Tibial artery (tissue), 4 donors: ENCODE measurements around the gene TMEM182.

Source experiments
- DNase-seq, 2 donors: peaks; one replicate each; pipeline ENCODE4 v3.0.0-alpha.2; 2019
- H3K27ac ChIP-seq, 2 donors: fragments of 200-600 bp; sonication (generic) in 1 of 2; 1 replicate in 1 of 2; 2 replicates in 1 of 2; pipeline ENCODE4 v1.5.1; 2018 to 2019; ENCODE audit warnings: mild to moderate bottlenecking in 1 of 2
- H3K27me3 ChIP-seq, 2 donors: fragments of 200-600 bp; sonication (generic) in 1 of 2; one replicate each; pipeline versions ENCODE4 v1.5.1 to v1.6.0; 2016 to 2019
- H3K36me3 ChIP-seq, 3 donors: fragments of 200-600 bp; sonication (generic) in 2 of 3; one replicate each; pipeline ENCODE4 v1.5.1; 2016 to 2019; ENCODE audit warnings: mild to moderate bottlenecking in 2 of 3
- H3K4me1 ChIP-seq, 4 donors: fragments of 200-600 bp; sonication (generic) in 2 of 4; 1 replicate in 3 of 4; 2 replicates in 1 of 4; pipeline ENCODE4 v1.5.1; 2016 to 2019
- H3K4me3 ChIP-seq, 2 donors: fragments of 200-600 bp; sonication (generic) in 1 of 2; 1 replicate in 1 of 2; 2 replicates in 1 of 2; pipeline ENCODE4 v1.5.1; 2018 to 2019; ENCODE audit warnings: mild to moderate bottlenecking in 2 of 2
- H3K9me3 ChIP-seq, 3 donors: fragments of 200-600 bp; sonication (generic) in 1 of 3; one replicate each; pipeline ENCODE4 v1.5.1; 2016 to 2019
- intact Hi-C: fragments of 100-400 bp; cut with DNase I; formaldehyde crosslinking; loops from one replicate; pipeline ENCODE4 v1.15.0; 2023; ENCODE audit warnings: low total_unique reads
- TF ChIP-seq, protein P1 (sequence below), 2 experiments: fragments of 200-600 bp in 1 of 2; fragments of 450-650 bp in 1 of 2; IDR thresholded peaks; one replicate each; pipeline ENCODE4 v1.5.1; 2017 to 2019; ENCODE audit warnings: antibody characterized with exemption in 2 of 2, mild to moderate bottlenecking in 1 of 2, moderate library complexity in 1 of 2

TMEM182 gene

DNA sequence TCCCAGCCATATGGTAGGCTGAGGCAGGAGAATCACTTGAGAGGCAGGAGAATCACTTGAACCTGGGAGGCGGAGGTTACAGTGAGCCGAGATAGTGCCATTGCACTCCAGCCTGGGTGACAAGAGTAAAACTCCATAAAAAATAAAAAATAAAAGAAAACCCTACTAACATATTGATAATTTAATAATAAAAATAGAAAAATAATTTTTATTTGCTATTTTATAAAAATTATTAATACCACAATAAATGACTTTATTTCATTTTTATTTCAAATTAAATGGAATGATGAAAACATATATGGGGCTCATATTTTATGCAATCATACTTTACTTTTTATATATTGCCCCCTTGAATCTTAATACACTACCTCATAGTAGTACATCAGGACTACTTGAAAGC lies 20.4 kb downstream of the TMEM182 start:
- Histone ChIP-seq H3K4me1 (no peaks in the 10 kb centered on the region), H3K27me3 (no peaks in the 10 kb centered on the region), H3K4me3 (no peak overlapping the region), H3K27ac (no peak overlapping the region), H3K9me3 (no peaks in the 10 kb centered on the region), H3K36me3 (no peaks in the 10 kb centered on the region)
- no peak for DNase-seq
- intact Hi-C loops, result no loop called here
- TF ChIP-seq, protein P1, sequence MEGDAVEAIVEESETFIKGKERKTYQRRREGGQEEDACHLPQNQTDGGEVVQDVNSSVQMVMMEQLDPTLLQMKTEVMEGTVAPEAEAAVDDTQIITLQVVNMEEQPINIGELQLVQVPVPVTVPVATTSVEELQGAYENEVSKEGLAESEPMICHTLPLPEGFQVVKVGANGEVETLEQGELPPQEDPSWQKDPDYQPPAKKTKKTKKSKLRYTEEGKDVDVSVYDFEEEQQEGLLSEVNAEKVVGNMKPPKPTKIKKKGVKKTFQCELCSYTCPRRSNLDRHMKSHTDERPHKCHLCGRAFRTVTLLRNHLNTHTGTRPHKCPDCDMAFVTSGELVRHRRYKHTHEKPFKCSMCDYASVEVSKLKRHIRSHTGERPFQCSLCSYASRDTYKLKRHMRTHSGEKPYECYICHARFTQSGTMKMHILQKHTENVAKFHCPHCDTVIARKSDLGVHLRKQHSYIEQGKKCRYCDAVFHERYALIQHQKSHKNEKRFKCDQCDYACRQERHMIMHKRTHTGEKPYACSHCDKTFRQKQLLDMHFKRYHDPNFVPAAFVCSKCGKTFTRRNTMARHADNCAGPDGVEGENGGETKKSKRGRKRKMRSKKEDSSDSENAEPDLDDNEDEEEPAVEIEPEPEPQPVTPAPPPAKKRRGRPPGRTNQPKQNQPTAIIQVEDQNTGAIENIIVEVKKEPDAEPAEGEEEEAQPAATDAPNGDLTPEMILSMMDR (IDR thresholded peaks at IDR 0.05), result no peak

DNA sequence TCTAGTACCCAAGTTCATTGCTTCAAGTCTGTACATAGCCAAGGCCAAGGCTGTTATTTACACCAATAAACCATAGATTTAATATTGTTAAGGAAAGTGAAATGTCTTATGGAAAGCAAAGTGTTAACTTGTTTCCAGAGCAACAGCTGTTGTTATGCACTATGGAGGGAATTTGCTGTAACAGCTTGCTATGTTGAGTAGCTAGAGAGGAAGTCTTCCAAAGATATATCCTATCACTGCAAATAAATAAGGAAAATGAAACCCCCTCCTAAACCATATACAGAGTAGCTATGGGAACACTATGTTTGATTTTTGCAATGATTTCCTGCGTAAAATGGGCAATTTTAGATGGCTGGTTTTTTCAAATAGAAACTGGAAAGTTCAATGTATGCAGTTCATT lies 21.1 kb downstream of the TMEM182 start:
- no peaks in the 10 kb centered on the region for H3K36me3 ChIP-seq
- DNase-seq, result no peak
- H3K27ac ChIP-seq, result no peak overlapping the region
- H3K9me3 ChIP-seq, result no peaks in the 10 kb centered on the region
- TF ChIP-seq, protein P1 (IDR thresholded peaks at IDR 0.05), result no peak
- intact Hi-C loops, result no loop called here
- no peaks in the 10 kb centered on the region for H3K4me1 ChIP-seq
- H3K27me3 ChIP-seq, result no peaks in the 10 kb centered on the region
- H3K4me3 ChIP-seq, result no peak overlapping the region

DNA sequence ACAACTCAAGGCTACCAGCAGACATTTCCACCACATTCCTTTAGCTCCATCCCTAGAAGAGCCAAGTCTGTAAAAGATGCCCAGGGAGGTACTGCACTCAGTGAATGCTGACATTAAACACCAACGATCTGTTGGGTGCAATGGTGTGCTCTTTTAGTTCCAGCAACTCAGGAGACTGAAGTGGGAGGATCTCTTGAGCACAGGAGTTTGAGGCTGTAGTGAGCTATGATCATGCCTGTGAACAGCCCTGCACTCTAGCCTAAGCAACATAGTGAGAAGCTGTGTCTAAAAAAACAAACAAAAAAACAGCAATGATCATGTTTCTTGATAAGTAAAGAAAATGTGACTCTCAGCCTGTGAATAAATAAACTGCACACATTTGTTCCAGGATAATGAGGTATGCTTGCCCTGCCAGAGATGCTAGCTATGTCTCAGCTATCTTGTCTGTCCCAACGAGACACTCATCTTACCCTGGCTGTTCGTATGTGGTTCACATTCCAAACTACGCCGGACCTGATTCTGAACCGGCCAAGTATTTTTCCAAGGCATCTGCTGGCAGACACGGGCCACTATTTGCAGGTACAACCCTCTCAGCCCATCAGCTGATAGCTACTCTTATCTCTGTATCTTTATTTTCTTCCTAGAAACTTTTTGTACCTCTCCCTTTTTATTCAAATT lies 21.8 kb downstream of the TMEM182 start:
- DNase-seq, result no peak
- H3K27ac ChIP-seq, result no peak overlapping the region
- intact Hi-C loops, result no loop called here
- H3K4me3 ChIP-seq, result no peak overlapping the region
- peaks cover 0 to 6% (median 4%) of the 10 kb centered on the region in 4 donors for H3K4me1 ChIP-seq
- H3K36me3 ChIP-seq, result no peaks in the 10 kb centered on the region
- H3K9me3 ChIP-seq, result no peaks in the 10 kb centered on the region
- H3K27me3 ChIP-seq, result no peaks in the 10 kb centered on the region
- TF ChIP-seq, protein P1 (IDR thresholded peaks at IDR 0.05), result no peak

DNA sequence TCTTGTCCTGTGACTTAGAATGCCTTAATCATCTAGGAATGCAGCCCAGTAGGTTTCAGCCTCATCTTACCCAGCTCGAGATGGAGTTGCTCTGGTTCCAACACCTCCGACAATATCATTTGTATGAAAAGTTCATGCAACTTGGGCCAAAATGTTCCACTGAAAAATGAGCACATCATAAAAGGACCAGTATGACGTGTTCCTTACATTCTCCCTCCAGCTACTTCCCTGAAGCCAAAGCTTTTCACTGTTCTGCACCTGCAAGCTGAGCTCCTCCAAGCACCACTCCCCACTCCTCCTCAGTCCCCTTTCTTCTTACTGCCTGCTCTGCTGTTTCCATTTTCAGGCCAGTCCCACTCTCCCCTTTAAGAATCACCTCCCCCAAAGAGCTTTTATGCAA lies 23.1 kb downstream of the TMEM182 start:
- Histone ChIP-seq H3K9me3 (no peaks in the 10 kb centered on the region), H3K27me3 (no peaks in the 10 kb centered on the region), H3K36me3 (no peaks in the 10 kb centered on the region), H3K4me1 (peaks cover 0 to 18% (median 10%) of the 10 kb centered on the region in 4 donors), H3K4me3 (no peak overlapping the region), H3K27ac (no peak overlapping the region)
- TF ChIP-seq, protein P1 (IDR thresholded peaks at IDR 0.05), result no peak
- no peak for DNase-seq
- intact Hi-C loops, result no loop called here

DNA sequence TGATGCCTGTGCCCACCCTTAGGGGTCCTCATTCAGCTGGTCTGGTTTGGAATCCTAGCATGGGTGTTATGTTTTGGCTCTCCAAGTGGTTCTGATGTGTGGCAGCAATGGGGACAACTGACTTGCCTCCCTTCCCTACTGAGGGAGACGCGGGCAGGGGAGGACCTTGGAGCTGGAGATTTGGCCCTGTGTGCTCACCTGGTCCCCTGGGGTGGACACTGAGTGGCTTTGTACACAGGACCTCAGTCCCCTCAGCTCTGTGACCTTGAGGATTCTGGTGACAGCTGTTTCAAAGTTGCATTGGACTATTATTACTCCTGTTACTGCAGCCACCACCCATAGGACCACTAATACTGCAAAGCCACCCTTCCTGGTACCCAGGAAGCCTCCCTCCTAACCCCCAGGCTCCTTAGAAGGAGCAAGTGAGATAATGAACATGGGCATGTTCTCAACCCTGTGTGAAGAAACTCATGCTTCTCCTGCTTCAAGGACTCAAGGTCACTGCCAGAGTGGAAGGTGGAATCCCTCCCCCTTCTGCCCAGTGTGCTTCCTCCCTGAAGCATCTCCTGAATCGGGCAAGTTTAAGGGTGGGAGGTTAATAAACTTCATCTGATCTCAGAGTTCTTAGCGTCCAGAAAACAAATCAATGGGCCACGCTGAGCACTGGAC lies 26.5 kb downstream of the TMEM182 start:
- TF ChIP-seq, protein P1 (IDR thresholded peaks at IDR 0.05), result no peak
- no peak for DNase-seq
- Histone ChIP-seq H3K36me3 (no peaks in the 10 kb centered on the region), H3K27ac (no peak overlapping the region), H3K4me3 (no peak overlapping the region), H3K27me3 (no peaks in the 10 kb centered on the region), H3K4me1 (peaks cover 0 to 18% (median 10%) of the 10 kb centered on the region in 4 donors), H3K9me3 (no peaks in the 10 kb centered on the region)
- intact Hi-C loops, result no loop called here
